HEK293 (cell line): ENCODE data around the gene SH3BP2.

ENCODE experiments used
- FEZF1 ChIP-seq: fragments of 450-650 bp; formaldehyde crosslinking; IDR thresholded peaks from 2 replicates; pipeline ENCODE4 v1.5.1; 2016; ENCODE audit warnings: missing biosample characterization, missing genetic modification characterization
- KLF16 ChIP-seq: fragments of 450-650 bp; formaldehyde crosslinking; IDR thresholded peaks from 2 replicates; pipeline ENCODE4 v1.5.1; 2017; ENCODE audit warnings: missing biosample characterization, missing genetic modification characterization
- KLF7 ChIP-seq: fragments of 450-650 bp; formaldehyde crosslinking; IDR thresholded peaks from 2 replicates; pipeline ENCODE4 v1.5.1; 2016; ENCODE audit warnings: missing biosample characterization, missing genetic modification characterization, borderline replicate concordance
- SP7 ChIP-seq: fragments of 450-650 bp; formaldehyde crosslinking; IDR thresholded peaks from 2 replicates; pipeline ENCODE4 v1.5.1; 2016; ENCODE audit warnings: missing biosample characterization, missing genetic modification characterization
- ZBTB20 ChIP-seq: fragments of 450-650 bp; formaldehyde crosslinking; IDR thresholded peaks from 2 replicates; pipeline ENCODE4 v1.5.1; 2016; ENCODE audit warnings: missing biosample characterization, missing genetic modification characterization
- ZNF10 ChIP-seq: fragments of 450-650 bp; formaldehyde crosslinking; IDR thresholded peaks from 2 replicates; pipeline ENCODE4 v1.5.1; 2017; ENCODE audit warnings: missing biosample characterization, missing genetic modification characterization
- ZNF146 ChIP-seq: fragments of 450-650 bp; formaldehyde crosslinking; IDR thresholded peaks from 2 replicates; pipeline ENCODE4 v1.5.1; 2016; ENCODE audit warnings: missing biosample characterization, missing genetic modification characterization
- ZNF184 ChIP-seq: fragments of 450-650 bp; IDR thresholded peaks from 2 replicates; pipeline ENCODE4 v1.5.1; 2018; ENCODE audit warnings: missing biosample characterization, mild to moderate bottlenecking, missing genetic modification characterization
- ZNF341 ChIP-seq: fragments of 450-650 bp; formaldehyde crosslinking; IDR thresholded peaks from 2 replicates; pipeline ENCODE4; 2016; ENCODE audit warnings: low read depth, missing biosample characterization, missing genetic modification characterization
- ZNF391 ChIP-seq: fragments of 450-650 bp; formaldehyde crosslinking; IDR thresholded peaks from 2 replicates; pipeline ENCODE4 v1.5.1; 2016; ENCODE audit warnings: low read depth, missing biosample characterization, missing genetic modification characterization, borderline replicate concordance
- ZNF426 ChIP-seq: fragments of 450-650 bp; formaldehyde crosslinking; IDR thresholded peaks from 2 replicates; pipeline ENCODE4 v1.5.1; 2017; ENCODE audit warnings: missing biosample characterization, missing genetic modification characterization, mild to moderate bottlenecking, inconsistent platforms, moderate library complexity
- ZNF677 ChIP-seq: fragments of 450-650 bp; IDR thresholded peaks from 2 replicates; pipeline ENCODE4 v1.5.0; 2018; ENCODE audit warnings: missing biosample characterization, mild to moderate bottlenecking, missing genetic modification characterization, moderate library complexity
- ZNF768 ChIP-seq: fragments of 450-650 bp; formaldehyde crosslinking; IDR thresholded peaks from 2 replicates; pipeline ENCODE4 v1.5.1; 2018; ENCODE audit warnings: missing biosample characterization, mild to moderate bottlenecking, missing genetic modification characterization
- ZNF777 ChIP-seq: fragments of 450-650 bp; formaldehyde crosslinking; IDR thresholded peaks from 2 replicates; pipeline ENCODE4 v1.5.1; 2017; ENCODE audit warnings: missing biosample characterization, missing genetic modification characterization, borderline replicate concordance
- ZNF785 ChIP-seq: fragments of 450-650 bp; formaldehyde crosslinking; IDR thresholded peaks from 2 replicates; pipeline ENCODE4 v1.5.1; 2016; ENCODE audit warnings: missing biosample characterization, missing genetic modification characterization
- ZNF837 ChIP-seq: fragments of 450-650 bp; formaldehyde crosslinking; IDR thresholded peaks from 2 replicates; pipeline ENCODE4 v1.5.1; 2016; ENCODE audit warnings: missing biosample characterization, missing genetic modification characterization
- ZSCAN16 ChIP-seq: fragments of 450-650 bp; formaldehyde crosslinking; IDR thresholded peaks from 2 replicates; pipeline ENCODE4 v1.5.1; 2016; ENCODE audit warnings: missing biosample characterization, missing genetic modification characterization
- TF ChIP-seq, protein P1 (sequence below): fragments of 450-650 bp; formaldehyde crosslinking; IDR thresholded peaks from 2 replicates; pipeline ENCODE4 v1.5.0; 2017; ENCODE audit warnings: missing biosample characterization, missing genetic modification characterization, borderline replicate concordance
- TF ChIP-seq, protein P2 (sequence below): fragments of 450-650 bp; formaldehyde crosslinking; IDR thresholded peaks from 2 replicates; pipeline ENCODE4 v1.5.1; 2017; ENCODE audit warnings: missing biosample characterization, missing genetic modification characterization
- TF ChIP-seq, protein P3 (sequence below): fragments of 450-650 bp; formaldehyde crosslinking; IDR thresholded peaks from 2 replicates; pipeline ENCODE4 v1.5.1; 2016; ENCODE audit warnings: missing biosample characterization, missing genetic modification characterization
- TF ChIP-seq, protein P4 (sequence below): fragments of 450-650 bp; formaldehyde crosslinking; IDR thresholded peaks from 2 replicates; pipeline ENCODE4 v1.5.1; 2017; ENCODE audit warnings: missing biosample characterization, missing genetic modification characterization
- TF ChIP-seq, protein P5 (sequence below): fragments of 450-650 bp; formaldehyde crosslinking; conservative IDR thresholded peaks from 2 replicates; pipeline ENCODE4 v1.5.1; 2016; ENCODE audit warnings: low read depth, missing biosample characterization, missing genetic modification characterization
- TF ChIP-seq, protein P6 (sequence below): fragments of 450-650 bp; formaldehyde crosslinking; IDR thresholded peaks from 2 replicates; pipeline ENCODE4 v1.5.1; 2016; ENCODE audit warnings: missing biosample characterization, missing genetic modification characterization

The SH3BP2 gene

DNA sequence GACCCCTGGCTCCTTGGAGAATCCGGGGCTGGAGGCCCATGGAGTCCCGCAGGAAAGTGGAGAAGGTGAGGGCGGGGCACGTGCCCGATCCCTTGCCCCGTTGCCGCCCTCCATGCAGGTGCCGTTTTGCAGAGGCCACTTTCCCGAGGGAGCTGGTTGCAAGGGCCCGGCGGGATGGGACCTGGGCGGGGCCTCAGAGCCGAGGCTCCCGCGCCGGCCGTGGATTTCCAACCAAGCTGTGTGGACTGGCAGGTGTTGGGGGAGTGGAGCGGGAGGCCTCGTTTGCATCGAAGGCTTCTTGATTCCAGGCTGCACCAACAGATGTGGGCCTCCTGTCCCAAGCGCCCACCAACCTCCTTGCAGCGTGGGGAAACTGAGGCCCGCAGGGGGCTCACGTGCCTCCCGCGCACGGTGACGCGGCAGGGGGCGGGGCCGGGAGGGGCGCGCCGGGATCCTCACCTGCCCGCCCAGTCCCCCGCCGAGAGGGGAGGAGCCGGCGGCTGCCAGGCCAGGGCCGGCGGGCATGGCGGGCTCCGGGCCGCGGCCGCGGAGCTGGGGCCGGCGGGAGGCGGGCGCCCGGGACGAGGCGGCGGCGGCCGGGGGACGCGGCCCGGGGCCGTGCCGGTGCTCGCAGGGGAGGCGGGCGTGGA lies 24.9 kb downstream of the SH3BP2 start (continued):
- TF ChIP-seq, protein P1, sequence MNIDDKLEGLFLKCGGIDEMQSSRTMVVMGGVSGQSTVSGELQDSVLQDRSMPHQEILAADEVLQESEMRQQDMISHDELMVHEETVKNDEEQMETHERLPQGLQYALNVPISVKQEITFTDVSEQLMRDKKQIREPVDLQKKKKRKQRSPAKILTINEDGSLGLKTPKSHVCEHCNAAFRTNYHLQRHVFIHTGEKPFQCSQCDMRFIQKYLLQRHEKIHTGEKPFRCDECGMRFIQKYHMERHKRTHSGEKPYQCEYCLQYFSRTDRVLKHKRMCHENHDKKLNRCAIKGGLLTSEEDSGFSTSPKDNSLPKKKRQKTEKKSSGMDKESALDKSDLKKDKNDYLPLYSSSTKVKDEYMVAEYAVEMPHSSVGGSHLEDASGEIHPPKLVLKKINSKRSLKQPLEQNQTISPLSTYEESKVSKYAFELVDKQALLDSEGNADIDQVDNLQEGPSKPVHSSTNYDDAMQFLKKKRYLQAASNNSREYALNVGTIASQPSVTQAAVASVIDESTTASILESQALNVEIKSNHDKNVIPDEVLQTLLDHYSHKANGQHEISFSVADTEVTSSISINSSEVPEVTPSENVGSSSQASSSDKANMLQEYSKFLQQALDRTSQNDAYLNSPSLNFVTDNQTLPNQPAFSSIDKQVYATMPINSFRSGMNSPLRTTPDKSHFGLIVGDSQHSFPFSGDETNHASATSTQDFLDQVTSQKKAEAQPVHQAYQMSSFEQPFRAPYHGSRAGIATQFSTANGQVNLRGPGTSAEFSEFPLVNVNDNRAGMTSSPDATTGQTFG (tag by site-specific recombination) = no peak
- TF ChIP-seq KLF7 (tag by site-specific recombination) (no peak), SP7 (tag by site-specific recombination) (no peak; the same call in 1 of the 2 replicates), ZNF341 (no peak), FEZF1 (tag by site-specific recombination) (no peak), ZBTB20 (tag by site-specific recombination) (peak; percentile 16; the same call in 1 of the 2 replicates), ZNF785 (no peak), ZNF146 (no peak), ZNF391 (no peak), ZSCAN16 (tag by site-specific recombination) (no peak), ZNF777 (tag by site-specific recombination) (no peak), ZNF184 (tag by site-specific recombination) (no peak), KLF16 (tag by site-specific recombination) (0 out of 2 replicates have a peak, but pooled peaks have one; percentile 38), ZNF677 (tag by site-specific recombination) (no peak), ZNF768 (tag by site-specific recombination) (no peak), ZNF837 (tag by site-specific recombination) (no peak), ZNF426 (tag by site-specific recombination) (no peak), ZNF10 (tag by site-specific recombination) (no peak)
- TF ChIP-seq, protein P2, sequence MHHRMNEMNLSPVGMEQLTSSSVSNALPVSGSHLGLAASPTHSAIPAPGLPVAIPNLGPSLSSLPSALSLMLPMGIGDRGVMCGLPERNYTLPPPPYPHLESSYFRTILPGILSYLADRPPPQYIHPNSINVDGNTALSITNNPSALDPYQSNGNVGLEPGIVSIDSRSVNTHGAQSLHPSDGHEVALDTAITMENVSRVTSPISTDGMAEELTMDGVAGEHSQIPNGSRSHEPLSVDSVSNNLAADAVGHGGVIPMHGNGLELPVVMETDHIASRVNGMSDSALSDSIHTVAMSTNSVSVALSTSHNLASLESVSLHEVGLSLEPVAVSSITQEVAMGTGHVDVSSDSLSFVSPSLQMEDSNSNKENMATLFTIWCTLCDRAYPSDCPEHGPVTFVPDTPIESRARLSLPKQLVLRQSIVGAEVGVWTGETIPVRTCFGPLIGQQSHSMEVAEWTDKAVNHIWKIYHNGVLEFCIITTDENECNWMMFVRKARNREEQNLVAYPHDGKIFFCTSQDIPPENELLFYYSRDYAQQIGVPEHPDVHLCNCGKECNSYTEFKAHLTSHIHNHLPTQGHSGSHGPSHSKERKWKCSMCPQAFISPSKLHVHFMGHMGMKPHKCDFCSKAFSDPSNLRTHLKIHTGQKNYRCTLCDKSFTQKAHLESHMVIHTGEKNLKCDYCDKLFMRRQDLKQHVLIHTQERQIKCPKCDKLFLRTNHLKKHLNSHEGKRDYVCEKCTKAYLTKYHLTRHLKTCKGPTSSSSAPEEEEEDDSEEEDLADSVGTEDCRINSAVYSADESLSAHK (tag by site-specific recombination) = no peak
- TF ChIP-seq, protein P3, sequence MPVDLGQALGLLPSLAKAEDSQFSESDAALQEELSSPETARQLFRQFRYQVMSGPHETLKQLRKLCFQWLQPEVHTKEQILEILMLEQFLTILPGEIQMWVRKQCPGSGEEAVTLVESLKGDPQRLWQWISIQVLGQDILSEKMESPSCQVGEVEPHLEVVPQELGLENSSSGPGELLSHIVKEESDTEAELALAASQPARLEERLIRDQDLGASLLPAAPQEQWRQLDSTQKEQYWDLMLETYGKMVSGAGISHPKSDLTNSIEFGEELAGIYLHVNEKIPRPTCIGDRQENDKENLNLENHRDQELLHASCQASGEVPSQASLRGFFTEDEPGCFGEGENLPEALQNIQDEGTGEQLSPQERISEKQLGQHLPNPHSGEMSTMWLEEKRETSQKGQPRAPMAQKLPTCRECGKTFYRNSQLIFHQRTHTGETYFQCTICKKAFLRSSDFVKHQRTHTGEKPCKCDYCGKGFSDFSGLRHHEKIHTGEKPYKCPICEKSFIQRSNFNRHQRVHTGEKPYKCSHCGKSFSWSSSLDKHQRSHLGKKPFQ = no peak
- TF ChIP-seq, protein P4, sequence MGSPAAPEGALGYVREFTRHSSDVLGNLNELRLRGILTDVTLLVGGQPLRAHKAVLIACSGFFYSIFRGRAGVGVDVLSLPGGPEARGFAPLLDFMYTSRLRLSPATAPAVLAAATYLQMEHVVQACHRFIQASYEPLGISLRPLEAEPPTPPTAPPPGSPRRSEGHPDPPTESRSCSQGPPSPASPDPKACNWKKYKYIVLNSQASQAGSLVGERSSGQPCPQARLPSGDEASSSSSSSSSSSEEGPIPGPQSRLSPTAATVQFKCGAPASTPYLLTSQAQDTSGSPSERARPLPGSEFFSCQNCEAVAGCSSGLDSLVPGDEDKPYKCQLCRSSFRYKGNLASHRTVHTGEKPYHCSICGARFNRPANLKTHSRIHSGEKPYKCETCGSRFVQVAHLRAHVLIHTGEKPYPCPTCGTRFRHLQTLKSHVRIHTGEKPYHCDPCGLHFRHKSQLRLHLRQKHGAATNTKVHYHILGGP = no peak
- TF ChIP-seq, protein P5, sequence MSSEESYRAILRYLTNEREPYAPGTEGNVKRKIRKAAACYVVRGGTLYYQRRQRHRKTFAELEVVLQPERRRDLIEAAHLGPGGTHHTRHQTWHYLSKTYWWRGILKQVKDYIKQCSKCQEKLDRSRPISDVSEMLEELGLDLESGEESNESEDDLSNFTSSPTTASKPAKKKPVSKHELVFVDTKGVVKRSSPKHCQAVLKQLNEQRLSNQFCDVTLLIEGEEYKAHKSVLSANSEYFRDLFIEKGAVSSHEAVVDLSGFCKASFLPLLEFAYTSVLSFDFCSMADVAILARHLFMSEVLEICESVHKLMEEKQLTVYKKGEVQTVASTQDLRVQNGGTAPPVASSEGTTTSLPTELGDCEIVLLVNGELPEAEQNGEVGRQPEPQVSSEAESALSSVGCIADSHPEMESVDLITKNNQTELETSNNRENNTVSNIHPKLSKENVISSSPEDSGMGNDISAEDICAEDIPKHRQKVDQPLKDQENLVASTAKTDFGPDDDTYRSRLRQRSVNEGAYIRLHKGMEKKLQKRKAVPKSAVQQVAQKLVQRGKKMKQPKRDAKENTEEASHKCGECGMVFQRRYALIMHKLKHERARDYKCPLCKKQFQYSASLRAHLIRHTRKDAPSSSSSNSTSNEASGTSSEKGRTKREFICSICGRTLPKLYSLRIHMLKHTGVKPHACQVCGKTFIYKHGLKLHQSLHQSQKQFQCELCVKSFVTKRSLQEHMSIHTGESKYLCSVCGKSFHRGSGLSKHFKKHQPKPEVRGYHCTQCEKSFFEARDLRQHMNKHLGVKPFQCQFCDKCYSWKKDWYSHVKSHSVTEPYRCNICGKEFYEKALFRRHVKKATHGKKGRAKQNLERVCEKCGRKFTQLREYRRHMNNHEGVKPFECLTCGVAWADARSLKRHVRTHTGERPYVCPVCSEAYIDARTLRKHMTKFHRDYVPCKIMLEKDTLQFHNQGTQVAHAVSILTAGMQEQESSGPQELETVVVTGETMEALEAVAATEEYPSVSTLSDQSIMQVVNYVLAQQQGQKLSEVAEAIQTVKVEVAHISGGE (tag by site-specific recombination) = no peak
- TF ChIP-seq, protein P6, sequence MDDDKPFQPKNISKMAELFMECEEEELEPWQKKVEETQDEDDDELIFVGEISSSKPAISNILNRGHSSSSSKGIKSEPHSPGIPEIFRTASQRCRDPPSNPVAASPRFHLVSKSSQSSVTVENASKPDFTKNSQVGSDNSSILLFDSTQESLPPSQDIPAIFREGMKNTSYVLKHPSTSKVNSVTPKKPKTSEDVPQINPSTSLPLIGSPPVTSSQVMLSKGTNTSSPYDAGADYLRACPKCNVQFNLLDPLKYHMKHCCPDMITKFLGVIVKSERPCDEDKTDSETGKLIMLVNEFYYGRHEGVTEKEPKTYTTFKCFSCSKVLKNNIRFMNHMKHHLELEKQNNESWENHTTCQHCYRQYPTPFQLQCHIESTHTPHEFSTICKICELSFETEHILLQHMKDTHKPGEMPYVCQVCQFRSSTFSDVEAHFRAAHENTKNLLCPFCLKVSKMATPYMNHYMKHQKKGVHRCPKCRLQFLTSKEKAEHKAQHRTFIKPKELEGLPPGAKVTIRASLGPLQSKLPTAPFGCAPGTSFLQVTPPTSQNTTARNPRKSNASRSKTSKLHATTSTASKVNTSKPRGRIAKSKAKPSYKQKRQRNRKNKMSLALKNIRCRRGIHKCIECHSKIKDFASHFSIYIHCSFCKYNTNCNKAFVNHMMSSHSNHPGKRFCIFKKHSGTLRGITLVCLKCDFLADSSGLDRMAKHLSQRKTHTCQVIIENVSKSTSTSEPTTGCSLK (tag by site-specific recombination) = no peak
